Endodermal cell (in vitro differentiated cells): Measurements from ENCODE around the gene NKX1-2. TPM values are rescaled to one million over a fixed set of nuclear protein-coding genes. Genes with fewer than 3 reads are reported as not detected.

Experiments used
- DNase-seq: peaks from one replicate; pipeline ENCODE4 v3.0.0-alpha.2; 2017
- H3K27ac ChIP-seq: 2 replicates; pipeline ENCODE4 v1.5.1; 2013; ENCODE audit warnings: mild to moderate bottlenecking, low read depth, low read length, moderate library complexity
- H3K27me3 ChIP-seq: 2 replicates; pipeline ENCODE4 v1.6.1; 2013; ENCODE audit warnings: mild to moderate bottlenecking, low read length, moderate library complexity; ENCODE audit not compliant: insufficient read depth, control insufficient read depth, poor library complexity, severe bottlenecking
- H3K36me3 ChIP-seq: 2 replicates; pipeline ENCODE4 v1.7.0; 2013; ENCODE audit warnings: mild to moderate bottlenecking, low read length, moderate library complexity; ENCODE audit not compliant: control insufficient read depth, insufficient read depth
- H3K4me1 ChIP-seq: one replicate; pipeline ENCODE4 v1.7.0; 2013; ENCODE audit warnings: low read length; ENCODE audit not compliant: control insufficient read depth, insufficient read depth
- H3K4me3 ChIP-seq: 2 replicates; pipeline ENCODE4 v1.5.1; 2013; ENCODE audit warnings: mild to moderate bottlenecking, low read length, moderate library complexity
- H3K9ac ChIP-seq: 2 replicates; pipeline ENCODE4 v1.6.1; 2013; ENCODE audit warnings: mild to moderate bottlenecking, low read length, moderate library complexity; ENCODE audit not compliant: poor library complexity, severe bottlenecking; ENCODE audit errors: extremely low read depth
- H3K9me3 ChIP-seq: 2 replicates; pipeline ENCODE4 v1.6.1; 2013; ENCODE audit warnings: mild to moderate bottlenecking, low read length, moderate library complexity; ENCODE audit not compliant: control insufficient read depth
- H3K27ac Mint-ChIP-seq: 2 replicates; pipeline ENCODE4 v1.8.0; 2020; ENCODE audit warnings: mixed read lengths
- H3K27me3 Mint-ChIP-seq: 2 replicates; pipeline ENCODE4 v1.8.0; 2021; ENCODE audit warnings: mild to moderate bottlenecking, mixed read lengths; ENCODE audit not compliant: insufficient read depth
- H3K36me3 Mint-ChIP-seq: 2 replicates; pipeline ENCODE4 v1.8.0; 2020; ENCODE audit warnings: low read depth, mixed read lengths
- H3K4me1 Mint-ChIP-seq: 2 replicates; pipeline ENCODE4 v1.8.0; 2020; ENCODE audit warnings: mixed read lengths
- H3K4me3 Mint-ChIP-seq: 2 replicates; pipeline ENCODE4 v1.8.0; 2020; ENCODE audit warnings: mild to moderate bottlenecking, moderate library complexity, mixed read lengths
- H3K9me3 Mint-ChIP-seq: 2 replicates; pipeline ENCODE4 v1.8.0; 2020; ENCODE audit warnings: mild to moderate bottlenecking, mixed read lengths
- WGBS, 2 experiments: methylation state at CpG; one replicate each; pipeline versions ENCODE4 v1.1.5 to v1.1.7; 2013; ENCODE audit warnings: missing lambda C conversion rate in 2 of 2, mixed read lengths in 1 of 2; ENCODE audit not compliant: insufficient coverage in 1 of 2, insufficient read length in 1 of 2; 5-methylcytosine and 5-hydroxymethylcytosine counted together
- total RNA-seq, 2 donors: library from RNA; stranded (reverse); fragmentation: NEBNext Ultra II Directional in 1 of 2; extraction: Animal tissue kit (Norgen Biotek cat#: 25700) in 1 of 2; gene quantifications; 2 replicates in 1 of 2; 3 replicates in 1 of 2; pipeline ENCODE4 v1.2.1, GENCODE V29; 2021
- TF ChIP-seq, protein P1 (sequence below): fragments of 200-600 bp; sonication (generic); conservative IDR thresholded peaks from 2 replicates; pipeline ENCODE4 v1.5.0; 2021; ENCODE audit warnings: antibody characterized with exemption, mild to moderate bottlenecking

Gene NKX1-2
- total RNA-seq, 2 donors from 2014 or later, result 2.3 to 3.3 TPM

DNA sequence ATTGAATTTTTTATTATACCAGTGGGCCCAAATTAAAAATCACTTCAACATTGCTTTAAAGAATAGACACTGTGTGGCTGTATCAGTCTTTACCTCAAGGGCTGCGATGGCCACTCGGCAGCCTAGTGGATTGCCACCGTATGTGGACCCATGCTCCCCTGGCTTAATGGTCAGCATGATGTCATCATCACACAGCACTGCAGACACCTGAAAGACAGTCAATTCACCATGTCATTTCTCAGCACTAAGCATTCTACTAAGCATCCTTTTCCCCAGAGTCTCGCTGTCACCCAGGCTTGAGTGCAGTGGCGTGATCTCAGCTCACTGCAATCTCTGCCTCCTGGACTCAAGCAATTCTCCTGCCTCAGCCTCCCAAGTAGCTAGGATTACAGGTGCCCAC lies 48.2 kb downstream of the NKX1-2 start:
- Histone ChIP-seq H3K27me3 (no peaks in the 10 kb centered on the region), H3K4me3 (no peak overlapping the region), H3K9ac (no peak overlapping the region), H3K9me3 (no peaks in the 10 kb centered on the region), H3K36me3 (peaks cover 69% of the 10 kb centered on the region), H3K27ac (no peak overlapping the region), H3K4me1 (no peaks in the 10 kb centered on the region)
- Mint-ChIP-seq H3K36me3 (peaks cover 60% of the 10 kb centered on the region), H3K27me3 (no peaks in the 10 kb centered on the region), H3K27ac (no peak overlapping the region), H3K4me3 (no peak overlapping the region), H3K9me3 (no peaks in the 10 kb centered on the region), H3K4me1 (peaks cover 8% of the 10 kb centered on the region)
- WGBS, 2 experiments, result 91 to 95% methylated on average over 5 of the region's 5 CpGs
- DNase-seq, result no peak
- TF ChIP-seq, protein P1, sequence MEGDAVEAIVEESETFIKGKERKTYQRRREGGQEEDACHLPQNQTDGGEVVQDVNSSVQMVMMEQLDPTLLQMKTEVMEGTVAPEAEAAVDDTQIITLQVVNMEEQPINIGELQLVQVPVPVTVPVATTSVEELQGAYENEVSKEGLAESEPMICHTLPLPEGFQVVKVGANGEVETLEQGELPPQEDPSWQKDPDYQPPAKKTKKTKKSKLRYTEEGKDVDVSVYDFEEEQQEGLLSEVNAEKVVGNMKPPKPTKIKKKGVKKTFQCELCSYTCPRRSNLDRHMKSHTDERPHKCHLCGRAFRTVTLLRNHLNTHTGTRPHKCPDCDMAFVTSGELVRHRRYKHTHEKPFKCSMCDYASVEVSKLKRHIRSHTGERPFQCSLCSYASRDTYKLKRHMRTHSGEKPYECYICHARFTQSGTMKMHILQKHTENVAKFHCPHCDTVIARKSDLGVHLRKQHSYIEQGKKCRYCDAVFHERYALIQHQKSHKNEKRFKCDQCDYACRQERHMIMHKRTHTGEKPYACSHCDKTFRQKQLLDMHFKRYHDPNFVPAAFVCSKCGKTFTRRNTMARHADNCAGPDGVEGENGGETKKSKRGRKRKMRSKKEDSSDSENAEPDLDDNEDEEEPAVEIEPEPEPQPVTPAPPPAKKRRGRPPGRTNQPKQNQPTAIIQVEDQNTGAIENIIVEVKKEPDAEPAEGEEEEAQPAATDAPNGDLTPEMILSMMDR, result no peak

Other genes with a start within 250 kb of the NKX1-2 start
- gene OAT, start 31.1 kb downstream of the NKX1-2 start, total RNA-seq, result 10 to 100 TPM; 58.6 to 71.6 TPM
- gene LHPP, start 11.8 kb upstream of the NKX1-2 start, total RNA-seq, result 10 to 100 TPM; 23.3 to 24.8 TPM